SJCRH30 (cell line): Measurements from ENCODE around the gene TTC21B. TPM values are rescaled to one million over a fixed set of nuclear protein-coding genes. Genes with fewer than 3 reads are reported as not detected.

Experiments used
- DNase-seq, 2 experiments: peaks; one replicate each; pipeline ENCODE4 v3.0.0-alpha.2; 2015 to 2020
- H3K27ac ChIP-seq: fragments of 250-450 bp; sonication (Bioruptor Pico); 2 replicates; pipeline ENCODE4 v1.5.1; 2020; ENCODE audit warnings: mild to moderate bottlenecking, moderate library complexity
- H3K27me3 ChIP-seq: fragments of 250-450 bp; sonication (Bioruptor Pico); 2 replicates; pipeline ENCODE4 v1.5.1; 2020; ENCODE audit warnings: mild to moderate bottlenecking, moderate library complexity
- H3K36me3 ChIP-seq: fragments of 250-450 bp; sonication (Bioruptor Pico); 2 replicates; pipeline ENCODE4 v1.5.1; 2020; ENCODE audit warnings: mild to moderate bottlenecking, moderate library complexity
- H3K4me1 ChIP-seq: fragments of 250-450 bp; sonication (Bioruptor Pico); 2 replicates; pipeline ENCODE4 v1.5.1; 2020; ENCODE audit warnings: mild to moderate bottlenecking, moderate library complexity
- H3K4me3 ChIP-seq: fragments of 250-450 bp; sonication (Bioruptor Pico); 2 replicates; pipeline ENCODE4 v1.5.1; 2020; ENCODE audit warnings: mild to moderate bottlenecking, moderate library complexity
- H3K9me3 ChIP-seq: fragments of 250-450 bp; sonication (Bioruptor Pico); replicated peaks from 2 replicates; pipeline ENCODE4 v1.5.1; 2020; ENCODE audit warnings: mild to moderate bottlenecking, moderate library complexity
- total RNA-seq: library from RNA; depleted of rRNA; stranded (reverse); fragments of >200 nt; shearing (Covaris generic); gene quantifications from 2 replicates; pipeline ENCODE4 v1.2.3, GENCODE V29; 2014

Gene TTC21B
- total RNA-seq, 1 experiment from 2014 or later, result 38.4 TPM

GRCh38 chr2:165903406-165903805, 50.2 kb downstream of the TTC21B start:
- Histone ChIP-seq H3K4me1 (no peaks in the 10 kb centered on the region), H3K27me3 (no peaks in the 10 kb centered on the region), H3K36me3 (peaks cover 30% of the 10 kb centered on the region), H3K9me3 (no peaks in the 10 kb centered on the region), H3K27ac (no peak overlapping the region), H3K4me3 (no peak overlapping the region)
- no peak for DNase-seq

- H3K4me3 ChIP-seq, result no peak overlapping the region
- no peak for DNase-seq
- H3K36me3 ChIP-seq, result peaks cover 32% of the 10 kb centered on the region
- H3K27me3 ChIP-seq, result no peaks in the 10 kb centered on the region
- H3K4me1 ChIP-seq, result no peaks in the 10 kb centered on the region
- H3K9me3 ChIP-seq, result no peaks in the 10 kb centered on the region
- no peak overlapping the region for H3K27ac ChIP-seq
Observed at GRCh38 chr2:165902934-165903333, 50.6 kb downstream of the TTC21B start.

GRCh38 chr2:165901620-165902298, 51.8 kb downstream of the TTC21B start:
- Histone ChIP-seq H3K27ac (no peak overlapping the region), H3K36me3 (peaks cover 36% of the 10 kb centered on the region), H3K9me3 (no peaks in the 10 kb centered on the region), H3K4me3 (no peak overlapping the region), H3K4me1 (no peaks in the 10 kb centered on the region), H3K27me3 (no peaks in the 10 kb centered on the region)
- no peak for DNase-seq

GRCh38 chr2:165899311-165899710, 54.3 kb downstream of the TTC21B start:
- Histone ChIP-seq H3K27ac (no peak overlapping the region), H3K36me3 (peaks cover 40% of the 10 kb centered on the region), H3K27me3 (no peaks in the 10 kb centered on the region), H3K9me3 (no peaks in the 10 kb centered on the region), H3K4me3 (no peak overlapping the region), H3K4me1 (no peaks in the 10 kb centered on the region)
- no peak for DNase-seq

GRCh38 chr2:165898381-165898780, 55.2 kb downstream of the TTC21B start:
- H3K27ac ChIP-seq, result no peak overlapping the region
- no peaks in the 10 kb centered on the region for H3K27me3 ChIP-seq
- no peaks in the 10 kb centered on the region for H3K9me3 ChIP-seq
- peaks cover 33% of the 10 kb centered on the region for H3K36me3 ChIP-seq
- no peak for DNase-seq
- H3K4me3 ChIP-seq, result no peak overlapping the region
- H3K4me1 ChIP-seq, result no peaks in the 10 kb centered on the region

- H3K27me3 ChIP-seq, result no peaks in the 10 kb centered on the region
- peaks cover 34% of the 10 kb centered on the region for H3K36me3 ChIP-seq
- no peak overlapping the region for H3K4me3 ChIP-seq
- no peaks in the 10 kb centered on the region for H3K9me3 ChIP-seq
- no peaks in the 10 kb centered on the region for H3K4me1 ChIP-seq
- no peak for DNase-seq
- no peak overlapping the region for H3K27ac ChIP-seq
Observed at GRCh38 chr2:165897726-165898125, 55.9 kb downstream of the TTC21B start.

GRCh38 chr2:165897074-165897473, 56.5 kb downstream of the TTC21B start:
- DNase-seq, result no peak
- Histone ChIP-seq H3K27ac (no peak overlapping the region), H3K36me3 (peaks cover 33% of the 10 kb centered on the region), H3K4me1 (no peaks in the 10 kb centered on the region), H3K4me3 (no peak overlapping the region), H3K9me3 (no peaks in the 10 kb centered on the region), H3K27me3 (no peaks in the 10 kb centered on the region)

GRCh38 chr2:165895974-165896373, 57.6 kb downstream of the TTC21B start:
- DNase-seq, result no peak
- Histone ChIP-seq H3K4me3 (no peak overlapping the region), H3K9me3 (no peaks in the 10 kb centered on the region), H3K27me3 (no peaks in the 10 kb centered on the region), H3K4me1 (no peaks in the 10 kb centered on the region), H3K27ac (no peak overlapping the region), H3K36me3 (peaks cover 41% of the 10 kb centered on the region)

- Histone ChIP-seq H3K27me3 (no peaks in the 10 kb centered on the region), H3K9me3 (no peaks in the 10 kb centered on the region), H3K4me3 (no peak overlapping the region), H3K27ac (no peak overlapping the region), H3K36me3 (peaks cover 38% of the 10 kb centered on the region), H3K4me1 (no peaks in the 10 kb centered on the region)
- no peak for DNase-seq
Observed at GRCh38 chr2:165893556-165893955, 60.0 kb downstream of the TTC21B start.

GRCh38 chr2:165892526-165892925, 61.0 kb downstream of the TTC21B start:
- Histone ChIP-seq H3K27me3 (no peaks in the 10 kb centered on the region), H3K9me3 (no peaks in the 10 kb centered on the region), H3K4me3 (no peak overlapping the region), H3K27ac (no peak overlapping the region), H3K36me3 (peaks cover 37% of the 10 kb centered on the region), H3K4me1 (no peaks in the 10 kb centered on the region)
- DNase-seq, result no peak

- Histone ChIP-seq H3K4me1 (no peaks in the 10 kb centered on the region), H3K9me3 (no peaks in the 10 kb centered on the region), H3K4me3 (no peak overlapping the region), H3K27ac (no peak overlapping the region), H3K36me3 (peaks cover 31% of the 10 kb centered on the region), H3K27me3 (no peaks in the 10 kb centered on the region)
- DNase-seq, result no peak
Observed at GRCh38 chr2:165891943-165892342, 61.6 kb downstream of the TTC21B start.

- H3K9me3 ChIP-seq, result no peaks in the 10 kb centered on the region
- DNase-seq, result no peak
- H3K27ac ChIP-seq, result no peak overlapping the region
- H3K4me1 ChIP-seq, result no peaks in the 10 kb centered on the region
- H3K4me3 ChIP-seq, result no peak overlapping the region
- peaks cover 29% of the 10 kb centered on the region for H3K36me3 ChIP-seq
- H3K27me3 ChIP-seq, result no peaks in the 10 kb centered on the region
Observed at GRCh38 chr2:165891345-165891744, 62.2 kb downstream of the TTC21B start.

- H3K4me1 ChIP-seq, result no peaks in the 10 kb centered on the region
- H3K36me3 ChIP-seq, result peaks cover 23% of the 10 kb centered on the region
- DNase-seq, result no peak
- no peak overlapping the region for H3K4me3 ChIP-seq
- H3K27me3 ChIP-seq, result no peaks in the 10 kb centered on the region
- H3K27ac ChIP-seq, result no peak overlapping the region
- H3K9me3 ChIP-seq, result no peaks in the 10 kb centered on the region
Observed at GRCh38 chr2:165889798-165890197, 63.8 kb downstream of the TTC21B start.

- Histone ChIP-seq H3K27me3 (no peaks in the 10 kb centered on the region), H3K36me3 (peaks cover 22% of the 10 kb centered on the region), H3K27ac (no peak overlapping the region), H3K4me1 (no peaks in the 10 kb centered on the region), H3K4me3 (no peak overlapping the region), H3K9me3 (no peaks in the 10 kb centered on the region)
- peak in 1 of 2 experiments; percentile 10 for DNase-seq
Observed at GRCh38 chr2:165889158-165889557, 64.4 kb downstream of the TTC21B start.

GRCh38 chr2:165888171-165888570, 65.4 kb downstream of the TTC21B start:
- no peak overlapping the region for H3K4me3 ChIP-seq
- H3K27ac ChIP-seq, result no peak overlapping the region
- H3K4me1 ChIP-seq, result no peaks in the 10 kb centered on the region
- H3K36me3 ChIP-seq, result peaks cover 31% of the 10 kb centered on the region
- DNase-seq, result no peak
- no peaks in the 10 kb centered on the region for H3K9me3 ChIP-seq
- H3K27me3 ChIP-seq, result no peaks in the 10 kb centered on the region

GRCh38 chr2:165886487-165887146, 67.0 kb downstream of the TTC21B start:
- no peaks in the 10 kb centered on the region for H3K4me1 ChIP-seq
- no peak for DNase-seq
- H3K9me3 ChIP-seq, result no peaks in the 10 kb centered on the region
- no peaks in the 10 kb centered on the region for H3K27me3 ChIP-seq
- H3K4me3 ChIP-seq, result no peak overlapping the region
- peaks cover 27% of the 10 kb centered on the region for H3K36me3 ChIP-seq
- H3K27ac ChIP-seq, result no peak overlapping the region
